IMR-90 (cell line): ENCODE results near the gene MYD88. TPM values are rescaled to one million over a fixed set of nuclear protein-coding genes. Genes with fewer than 3 reads are reported as not detected.

Experiments
- ATAC-seq: fragments of 200-7000 bp; cut with Tn5 transposase; 2 replicates; pipeline ENCODE4 v1.9.1; 2020; ENCODE audit warnings: low read depth, mild to moderate bottlenecking, moderate library complexity
- BruUV-seq: library from RNA; stranded (reverse); fragments of 400-500 nt; replicated peaks from 2 replicates; lab custom pipeline; 2021; lab: Mats Ljungman, UMichigan
- CTCF ChIA-PET: fragments of 300-600 bp; formaldehyde crosslinking; extraction: SDS; loops from one replicate; lab custom pipeline; 2021; ENCODE audit warnings: antibody characterized with exemption; lab: Yijun Ruan, JAX
- POLR2A ChIA-PET: fragments of 300-600 bp; sonication (Branson Sonifier 250); formaldehyde crosslinking; loops from one replicate; lab custom pipeline; 2022; ENCODE audit warnings: antibody characterized with exemption; ENCODE audit not compliant: unreplicated experiment; lab: Charles Lee
- DNase-seq: peaks from one replicate; pipeline ENCODE4 v3.0.0; 2013
- H2AFZ ChIP-seq: replicated peaks from 2 replicates; pipeline ENCODE3; 2013; ENCODE audit warnings: low read length, mild to moderate bottlenecking; ENCODE audit not compliant: poor library complexity
- H2AK5ac ChIP-seq: 2 replicates; pipeline ENCODE4 v1.6.1; 2013; ENCODE audit warnings: low read depth, low read length, inconsistent platforms
- H2AK9ac ChIP-seq: replicated peaks from 2 replicates; pipeline ENCODE3; 2013; ENCODE audit warnings: mild to moderate bottlenecking, low read depth, low read length, moderate library complexity; ENCODE audit not compliant: poor library complexity
- H2BK120ac ChIP-seq: 2 replicates; pipeline ENCODE4 v1.6.1; 2013; ENCODE audit warnings: low read depth, low read length, inconsistent platforms
- H2BK15ac ChIP-seq: 3 replicates; pipeline ENCODE4 v1.6.1; 2013; ENCODE audit warnings: low read depth, low read length, inconsistent platforms
- H2BK20ac ChIP-seq: 2 replicates; pipeline ENCODE4 v1.6.1; 2013; ENCODE audit warnings: low read depth, mild to moderate bottlenecking, inconsistent platforms, low read length, moderate library complexity
- H2BK5ac ChIP-seq: 2 replicates; pipeline ENCODE4 v1.6.1; 2013; ENCODE audit warnings: mild to moderate bottlenecking, low read depth, low read length, inconsistent platforms; ENCODE audit not compliant: poor library complexity, severe bottlenecking
- H3K14ac ChIP-seq: replicated peaks from 2 replicates; pipeline ENCODE4 v1.6.1; 2013; ENCODE audit warnings: low read depth, low read length, inconsistent platforms
- H3K18ac ChIP-seq: 2 replicates; pipeline ENCODE4 v1.6.1; 2013; ENCODE audit warnings: low read depth, low read length, control low read depth
- H3K23ac ChIP-seq: 2 replicates; pipeline ENCODE4 v1.6.1; 2013; ENCODE audit warnings: low read depth, low read length, inconsistent platforms
- H3K27ac ChIP-seq: 2 replicates; pipeline ENCODE4 v1.5.1; 2013; ENCODE audit warnings: mild to moderate bottlenecking, control low read depth, low read length; ENCODE audit not compliant: insufficient read depth
- H3K27me3 ChIP-seq: 2 replicates; pipeline ENCODE4 v1.6.1; 2013; ENCODE audit warnings: low read length; ENCODE audit not compliant: control insufficient read depth, insufficient read depth
- H3K36me3 ChIP-seq: 2 replicates; pipeline ENCODE4 v1.6.1; 2013; ENCODE audit warnings: low read length, mixed read lengths; ENCODE audit not compliant: control insufficient read depth, insufficient read depth
- H3K4ac ChIP-seq: 2 replicates; pipeline ENCODE4 v1.6.1; 2013; ENCODE audit warnings: low read depth, low read length, inconsistent platforms
- H3K4me1 ChIP-seq: 2 replicates; pipeline ENCODE4 v1.6.1; 2013; ENCODE audit warnings: low read length, mixed read lengths; ENCODE audit not compliant: control insufficient read depth, insufficient read depth
- H3K4me2 ChIP-seq: 2 replicates; pipeline ENCODE4 v1.6.1; 2013; ENCODE audit warnings: low read depth, mild to moderate bottlenecking, control low read depth, low read length, moderate library complexity
- H3K4me3 ChIP-seq: 2 replicates; pipeline ENCODE4 v1.5.1; 2013; ENCODE audit warnings: low read depth, mild to moderate bottlenecking, control low read depth, low read length, moderate library complexity; ENCODE audit not compliant: insufficient read depth
- H3K56ac ChIP-seq: 2 replicates; pipeline ENCODE4 v1.6.1; 2013; ENCODE audit warnings: low read length, inconsistent platforms; ENCODE audit not compliant: insufficient read depth; ENCODE audit errors: extremely low read depth
- H3K79me1 ChIP-seq, 2 experiments: 2 replicates each; pipeline ENCODE4 v1.6.1; 2013; ENCODE audit warnings: low read length in 2 of 2, inconsistent platforms in 1 of 2, low read depth in 1 of 2
- H3K9ac ChIP-seq: 2 replicates; pipeline ENCODE4 v1.6.1; 2013; ENCODE audit warnings: low read depth, low read length, control low read depth
- H3K9me1 ChIP-seq: 2 replicates; pipeline ENCODE4 v1.6.1; 2013; ENCODE audit warnings: low read length, inconsistent platforms; ENCODE audit not compliant: insufficient read depth
- H3K9me3 ChIP-seq: 2 replicates; pipeline ENCODE4 v1.6.1; 2013; ENCODE audit warnings: low read length; ENCODE audit not compliant: control insufficient read depth, insufficient read depth
- H4K20me1 ChIP-seq: 2 replicates; pipeline ENCODE4 v1.6.1; 2013; ENCODE audit warnings: low read length, inconsistent platforms; ENCODE audit not compliant: insufficient read depth
- H4K5ac ChIP-seq: 2 replicates; pipeline ENCODE4 v1.6.1; 2013; ENCODE audit warnings: mild to moderate bottlenecking, low read depth, low read length, control low read depth
- H4K8ac ChIP-seq, 2 experiments: 2 replicates each; pipeline ENCODE4 v1.6.1; 2013; ENCODE audit warnings: low read depth in 2 of 2, low read length in 2 of 2, control low read depth in 1 of 2, inconsistent platforms in 1 of 2
- H4K91ac ChIP-seq: 2 replicates; pipeline ENCODE4 v1.6.1; 2013; ENCODE audit warnings: low read depth, low read length, inconsistent platforms; ENCODE audit not compliant: insufficient read depth
- BHLHE40 ChIP-seq: fragments of 150-350 bp; IDR thresholded peaks from 2 replicates; pipeline ENCODE4 v1.6.1; 2016; ENCODE audit warnings: mild to moderate bottlenecking, low read depth, low read length
- CEBPB ChIP-seq: IDR thresholded peaks from 2 replicates; pipeline ENCODE4 v1.6.1; 2012; ENCODE audit warnings: low read depth, low read length, improper control_type of control experiment
- CHD1 ChIP-seq: IDR thresholded peaks from 2 replicates; pipeline ENCODE4 v1.6.1; 2012; ENCODE audit warnings: low read depth, low read length, improper control_type of control experiment
- FOS ChIP-seq: fragments of 150-350 bp; IDR thresholded peaks from 2 replicates; pipeline ENCODE4 v1.6.1; 2016; ENCODE audit warnings: low read depth, low read length
- MAFK ChIP-seq: IDR thresholded peaks from 2 replicates; pipeline ENCODE4 v1.6.1; 2012; ENCODE audit warnings: low read depth, low read length, improper control_type of control experiment
- MAZ ChIP-seq: IDR thresholded peaks from 2 replicates; pipeline ENCODE4 v1.6.1; 2012; ENCODE audit warnings: low read depth, mild to moderate bottlenecking, low read length, improper control_type of control experiment, moderate library complexity, borderline replicate concordance
- MXI1 ChIP-seq: IDR thresholded peaks from 2 replicates; pipeline ENCODE4 v1.6.1; 2012; ENCODE audit warnings: low read depth, mild to moderate bottlenecking, low read length, moderate library complexity, borderline replicate concordance
- NFE2L2 ChIP-seq: fragments of 150-350 bp; IDR thresholded peaks from 2 replicates; pipeline ENCODE4 v1.6.1; 2016; ENCODE audit warnings: low read depth, mild to moderate bottlenecking, low read length
- POLR2A ChIP-seq: IDR thresholded peaks from 2 replicates; pipeline ENCODE4 v1.6.1; 2012; ENCODE audit warnings: mild to moderate bottlenecking, low read depth, low read length
- RAD21 ChIP-seq: IDR thresholded peaks from 2 replicates; pipeline ENCODE4 v1.6.1; 2012; ENCODE audit warnings: low read length, improper control_type of control experiment
- RCOR1 ChIP-seq: IDR thresholded peaks from 2 replicates; pipeline ENCODE4 v1.6.1; 2012; ENCODE audit warnings: mild to moderate bottlenecking, low read length, improper control_type of control experiment; ENCODE audit not compliant: insufficient replicate concordance
- RFX5 ChIP-seq: IDR thresholded peaks from 2 replicates; pipeline ENCODE4 v1.8.0; 2012; ENCODE audit warnings: low read depth, mild to moderate bottlenecking, low read length, moderate library complexity
- SMC3 ChIP-seq: fragments of 150-350 bp; IDR thresholded peaks from 2 replicates; pipeline ENCODE4 v1.6.1; 2016; ENCODE audit warnings: low read depth, mild to moderate bottlenecking, antibody characterized with exemption, low read length, moderate library complexity
- WGBS, 2 experiments: methylation state at CpG; one replicate each; pipeline versions ENCODE4 v1.1.5 to v1.1.7; 2013; ENCODE audit warnings: missing lambda C conversion rate in 2 of 2; ENCODE audit not compliant: insufficient read length in 1 of 2; ENCODE audit errors: extremely low coverage in 2 of 2; 5-methylcytosine and 5-hydroxymethylcytosine counted together
- dilution Hi-C: fragments of 300-500 bp; cut with HindIII; formaldehyde crosslinking; loops from one replicate; pipeline ENCODE4 v1.14.3; 2018; ENCODE audit warnings: low sequenced_read_pairs; ENCODE audit not compliant: unreplicated experiment
- in situ Hi-C: fragments of 300-500 bp; cut with MboI; formaldehyde crosslinking; loops from 3 replicates; pipeline ENCODE4 v1.14.3; 2019; ENCODE audit warnings: low sequenced_read_pairs, inconsistent platforms, mixed read lengths
- intact Hi-C: fragments of 100-400 bp; cut with micrococcal nuclease; formaldehyde crosslinking; loops from 2 replicates; pipeline ENCODE4 v1.10.0; 2022
- polyA plus RNA-seq, 3 experiments: library from polyadenylated mRNA; depleted of rRNA; stranded (reverse); fragments of >200 nt; gene quantifications; 2 replicates each; pipeline ENCODE4 v1.2.3, GENCODE V29; 2012; ENCODE audit warnings: low replicate concordance in 1 of 3
- total RNA-seq: library from RNA; depleted of rRNA; stranded (reverse); fragments of >200 nt; gene quantifications from 2 replicates; pipeline ENCODE4 v1.2.3, GENCODE V29; 2012
- TF ChIP-seq, protein P1 (sequence below): fragments of 150-350 bp; IDR thresholded peaks from 2 replicates; pipeline ENCODE4 v1.6.1; 2016; ENCODE audit warnings: low read depth, mild to moderate bottlenecking, low read length, moderate library complexity, borderline replicate concordance
- TF ChIP-seq, protein P2 (sequence below): conservative IDR thresholded peaks from 2 replicates; pipeline ENCODE4 v1.5.1; 2012; ENCODE audit warnings: mild to moderate bottlenecking, low read depth, low read length, improper control_type of control experiment
- TF ChIP-seq, protein P3 (sequence below): fragments of 150-350 bp; IDR thresholded peaks from 2 replicates; pipeline ENCODE4 v1.6.1; 2017; ENCODE audit warnings: mild to moderate bottlenecking, antibody characterized with exemption, low read length, low read depth

MYD88 gene
- total and polyA plus RNA-seq, 2 of the 4 experiments (the other 2 are of a cell fraction), result 9.3 to 39.8 TPM

DNA sequence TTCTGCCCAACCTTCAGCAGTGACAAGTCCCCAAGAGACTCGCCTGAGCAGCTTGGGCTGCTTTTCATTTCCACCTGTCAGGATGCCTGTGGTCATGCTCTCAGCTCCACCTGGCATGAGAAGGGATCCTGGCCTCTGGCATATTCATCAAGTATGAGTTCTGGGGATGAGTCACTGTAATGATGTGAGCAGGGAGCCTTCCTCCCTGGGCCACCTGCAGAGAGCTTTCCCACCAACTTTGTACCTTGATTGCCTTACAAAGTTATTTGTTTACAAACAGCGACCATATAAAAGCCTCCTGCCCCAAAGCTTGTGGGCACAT lies 3.5 kb downstream of the MYD88 start:
- intact Hi-C loops, result no loop called here
- no peak for ATAC-seq

More for the DNA sequence above, 3.5 kb downstream of the MYD88 start:
- no peak overlapping the region for H2AK9ac ChIP-seq
- no peak overlapping the region for H3K14ac ChIP-seq
- no peak overlapping the region for H2AK5ac ChIP-seq
- dilution Hi-C loops, result no loop called here
- no peak overlapping the region for H3K4me3 ChIP-seq
- no peak overlapping the region for H2BK20ac ChIP-seq
- no peak overlapping the region for H3K23ac ChIP-seq
- peaks cover 24% of the 10 kb centered on the region for H3K9me1 ChIP-seq
- no peaks in the 10 kb centered on the region for H3K27me3 ChIP-seq
- H2BK15ac ChIP-seq, result no peak overlapping the region
- no peak overlapping the region for H3K4ac ChIP-seq
- no peaks in the 10 kb centered on the region for H4K20me1 ChIP-seq
- H4K91ac ChIP-seq, result no peak overlapping the region
- no peak for TF ChIP-seq CEBPB
- no peak for TF ChIP-seq CHD1
- TF ChIP-seq SMC3, result no peak
- no peak for TF ChIP-seq RFX5
- no peak for TF ChIP-seq BHLHE40
- TF ChIP-seq, protein P1, sequence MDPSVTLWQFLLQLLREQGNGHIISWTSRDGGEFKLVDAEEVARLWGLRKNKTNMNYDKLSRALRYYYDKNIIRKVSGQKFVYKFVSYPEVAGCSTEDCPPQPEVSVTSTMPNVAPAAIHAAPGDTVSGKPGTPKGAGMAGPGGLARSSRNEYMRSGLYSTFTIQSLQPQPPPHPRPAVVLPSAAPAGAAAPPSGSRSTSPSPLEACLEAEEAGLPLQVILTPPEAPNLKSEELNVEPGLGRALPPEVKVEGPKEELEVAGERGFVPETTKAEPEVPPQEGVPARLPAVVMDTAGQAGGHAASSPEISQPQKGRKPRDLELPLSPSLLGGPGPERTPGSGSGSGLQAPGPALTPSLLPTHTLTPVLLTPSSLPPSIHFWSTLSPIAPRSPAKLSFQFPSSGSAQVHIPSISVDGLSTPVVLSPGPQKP, result no peak
- TF ChIP-seq, protein P2, sequence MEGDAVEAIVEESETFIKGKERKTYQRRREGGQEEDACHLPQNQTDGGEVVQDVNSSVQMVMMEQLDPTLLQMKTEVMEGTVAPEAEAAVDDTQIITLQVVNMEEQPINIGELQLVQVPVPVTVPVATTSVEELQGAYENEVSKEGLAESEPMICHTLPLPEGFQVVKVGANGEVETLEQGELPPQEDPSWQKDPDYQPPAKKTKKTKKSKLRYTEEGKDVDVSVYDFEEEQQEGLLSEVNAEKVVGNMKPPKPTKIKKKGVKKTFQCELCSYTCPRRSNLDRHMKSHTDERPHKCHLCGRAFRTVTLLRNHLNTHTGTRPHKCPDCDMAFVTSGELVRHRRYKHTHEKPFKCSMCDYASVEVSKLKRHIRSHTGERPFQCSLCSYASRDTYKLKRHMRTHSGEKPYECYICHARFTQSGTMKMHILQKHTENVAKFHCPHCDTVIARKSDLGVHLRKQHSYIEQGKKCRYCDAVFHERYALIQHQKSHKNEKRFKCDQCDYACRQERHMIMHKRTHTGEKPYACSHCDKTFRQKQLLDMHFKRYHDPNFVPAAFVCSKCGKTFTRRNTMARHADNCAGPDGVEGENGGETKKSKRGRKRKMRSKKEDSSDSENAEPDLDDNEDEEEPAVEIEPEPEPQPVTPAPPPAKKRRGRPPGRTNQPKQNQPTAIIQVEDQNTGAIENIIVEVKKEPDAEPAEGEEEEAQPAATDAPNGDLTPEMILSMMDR, result no peak
- TF ChIP-seq MAZ, result no peak
- TF ChIP-seq, protein P3, sequence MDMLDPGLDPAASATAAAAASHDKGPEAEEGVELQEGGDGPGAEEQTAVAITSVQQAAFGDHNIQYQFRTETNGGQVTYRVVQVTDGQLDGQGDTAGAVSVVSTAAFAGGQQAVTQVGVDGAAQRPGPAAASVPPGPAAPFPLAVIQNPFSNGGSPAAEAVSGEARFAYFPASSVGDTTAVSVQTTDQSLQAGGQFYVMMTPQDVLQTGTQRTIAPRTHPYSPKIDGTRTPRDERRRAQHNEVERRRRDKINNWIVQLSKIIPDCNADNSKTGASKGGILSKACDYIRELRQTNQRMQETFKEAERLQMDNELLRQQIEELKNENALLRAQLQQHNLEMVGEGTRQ, result no peak
- no peak for TF ChIP-seq FOS
- no peak for TF ChIP-seq MXI1
- no peak for TF ChIP-seq NFE2L2
- no peak for TF ChIP-seq POLR2A
- TF ChIP-seq MAFK, result no peak
- no peak for TF ChIP-seq RCOR1
- no peak for TF ChIP-seq RAD21
- H2BK5ac ChIP-seq, result no peak overlapping the region
- H3K27ac ChIP-seq, result no peak overlapping the region
- no peak overlapping the region for H3K4me2 ChIP-seq
- peaks cover 19% of the 10 kb centered on the region for H3K36me3 ChIP-seq
- CTCF ChIA-PET, result interaction anchor here (0.9 kb wide), 1 partner anchor 156 kb away, joined by 3 read pairs; no protein-coding TSS in a partner anchor
- no peak overlapping the region for H4K5ac ChIP-seq
- no peak overlapping the region for H3K56ac ChIP-seq
- in situ Hi-C loops, result no loop called here
- H2BK120ac ChIP-seq, result no peak overlapping the region
- no TSS peak for BruUV-seq
- no peak overlapping the region for H3K18ac ChIP-seq
- H2AFZ ChIP-seq, result no peak overlapping the region
- H3K79me1 ChIP-seq, result peaks cover 20 to 43% of the 10 kb centered on the region in 2 experiments
- POLR2A ChIA-PET, result no interaction called here
- H3K9me3 ChIP-seq, result peaks cover 3% of the 10 kb centered on the region; the same call in 1 of the 2 replicates
- H3K4me1 ChIP-seq, result peaks cover 13% of the 10 kb centered on the region
- DNase-seq, result no peak
- no peak overlapping the region for H3K9ac ChIP-seq
- H4K8ac ChIP-seq, result no peak overlapping the region
- 80% methylated on average over 1 of the region's 2 CpGs; no CpG with 5 or more reads in 1 of the 2 experiments for WGBS, 2 experiments
